OCI-LY1 (cell line): ENCODE data around the gene SPTLC3.

Experiments
- H2AFZ ChIP-seq: fragments of 200-600 bp; sonication (generic), shearing (Covaris generic); 2 replicates; pipeline ENCODE4 v1.6.0; 2014; ENCODE audit warnings: antibody characterized with exemption, mild to moderate bottlenecking, low read length
- H3F3A ChIP-seq: fragments of 200-600 bp; sonication (generic), shearing (Covaris generic); 2 replicates; pipeline ENCODE4 v1.6.0; 2014; ENCODE audit warnings: mild to moderate bottlenecking, antibody characterized with exemption, low read length, moderate library complexity; ENCODE audit not compliant: insufficient read depth
- H3K27ac ChIP-seq: fragments of 200-600 bp; sonication (generic); 2 replicates; pipeline ENCODE4 v1.5.1; 2014; ENCODE audit warnings: low read length, mixed run types, mild to moderate bottlenecking, low read depth; ENCODE audit not compliant: poor library complexity, severe bottlenecking
- H3K27me3 ChIP-seq: fragments of 200-600 bp; sonication (generic); 2 replicates; pipeline ENCODE4 v1.6.0; 2014; ENCODE audit warnings: antibody characterized with exemption, mild to moderate bottlenecking, low read length, moderate library complexity; ENCODE audit not compliant: insufficient read depth
- H3K36me3 ChIP-seq: fragments of 200-600 bp; sonication (generic); 2 replicates; pipeline ENCODE4 v1.6.1; 2014; ENCODE audit warnings: mild to moderate bottlenecking, antibody characterized with exemption, low read length, moderate library complexity, mixed read lengths; ENCODE audit not compliant: insufficient read depth
- H3K4me1 ChIP-seq: fragments of 200-600 bp; sonication (generic); 2 replicates; pipeline ENCODE4 v1.5.1; 2014; ENCODE audit warnings: mild to moderate bottlenecking, low read length, moderate library complexity; ENCODE audit not compliant: insufficient read depth, severe bottlenecking
- H3K4me2 ChIP-seq: fragments of 200-600 bp; sonication (generic), shearing (Covaris generic); 2 replicates; pipeline ENCODE4 v1.6.1; 2014; ENCODE audit warnings: low read length
- H3K4me3 ChIP-seq: fragments of 200-600 bp; sonication (generic); 2 replicates; pipeline ENCODE4 v1.5.1; 2014; ENCODE audit warnings: low read length, low read depth, mild to moderate bottlenecking, mixed read lengths; ENCODE audit not compliant: poor library complexity, severe bottlenecking
- H3K79me2 ChIP-seq: fragments of 200-600 bp; shearing (Covaris generic); 2 replicates; pipeline ENCODE4 v1.6.1; 2016; ENCODE audit warnings: mixed run types, low read length, mixed read lengths; ENCODE audit not compliant: insufficient read depth
- H3K9ac ChIP-seq: fragments of 200-600 bp; sonication (generic), shearing (Covaris generic); 2 replicates; pipeline ENCODE4 v1.6.1; 2014; ENCODE audit warnings: mild to moderate bottlenecking, low read length, mixed read lengths
- H3K9me2 ChIP-seq: fragments of 200-600 bp; sonication (generic), shearing (Covaris generic); 2 replicates; pipeline ENCODE4 v1.6.1; 2014; ENCODE audit warnings: low read depth, mild to moderate bottlenecking, low read length, mixed read lengths
- H3K9me3 ChIP-seq: fragments of 200-600 bp; shearing (Covaris generic); 2 replicates; pipeline ENCODE4 v1.6.1; 2014; ENCODE audit warnings: low read length, mixed read lengths
- H4K20me1 ChIP-seq: fragments of 200-600 bp; sonication (generic), shearing (Covaris generic); 2 replicates; pipeline ENCODE4 v1.6.0; 2016; ENCODE audit warnings: mild to moderate bottlenecking, low read length; ENCODE audit not compliant: insufficient read depth
- EZH2 ChIP-seq: fragments of 200-600 bp; sonication (generic), shearing (Covaris generic); IDR thresholded peaks from 2 replicates; pipeline ENCODE4 v1.8.0; 2017; ENCODE audit warnings: borderline replicate concordance, mixed run types, mild to moderate bottlenecking, antibody characterized with exemption, low read length, moderate library complexity, mixed read lengths
- TF ChIP-seq, protein P1 (sequence below): fragments of 200-600 bp; sonication (generic), shearing (Covaris generic); IDR thresholded peaks from 2 replicates; pipeline ENCODE4 v1.5.1; 2017; ENCODE audit warnings: mild to moderate bottlenecking, antibody characterized with exemption, low read length, moderate library complexity, mixed read lengths

Gene SPTLC3

GRCh38 chr20:13149371-13150105 lies 140.8 kb downstream of the SPTLC3 start:
- H3K4me1 ChIP-seq: no peaks in the 10 kb centered on the region
- no peak overlapping the region for H3K9ac ChIP-seq
- H3K4me3 ChIP-seq: no peak overlapping the region
- TF ChIP-seq EZH2: no peak
- TF ChIP-seq, protein P1, sequence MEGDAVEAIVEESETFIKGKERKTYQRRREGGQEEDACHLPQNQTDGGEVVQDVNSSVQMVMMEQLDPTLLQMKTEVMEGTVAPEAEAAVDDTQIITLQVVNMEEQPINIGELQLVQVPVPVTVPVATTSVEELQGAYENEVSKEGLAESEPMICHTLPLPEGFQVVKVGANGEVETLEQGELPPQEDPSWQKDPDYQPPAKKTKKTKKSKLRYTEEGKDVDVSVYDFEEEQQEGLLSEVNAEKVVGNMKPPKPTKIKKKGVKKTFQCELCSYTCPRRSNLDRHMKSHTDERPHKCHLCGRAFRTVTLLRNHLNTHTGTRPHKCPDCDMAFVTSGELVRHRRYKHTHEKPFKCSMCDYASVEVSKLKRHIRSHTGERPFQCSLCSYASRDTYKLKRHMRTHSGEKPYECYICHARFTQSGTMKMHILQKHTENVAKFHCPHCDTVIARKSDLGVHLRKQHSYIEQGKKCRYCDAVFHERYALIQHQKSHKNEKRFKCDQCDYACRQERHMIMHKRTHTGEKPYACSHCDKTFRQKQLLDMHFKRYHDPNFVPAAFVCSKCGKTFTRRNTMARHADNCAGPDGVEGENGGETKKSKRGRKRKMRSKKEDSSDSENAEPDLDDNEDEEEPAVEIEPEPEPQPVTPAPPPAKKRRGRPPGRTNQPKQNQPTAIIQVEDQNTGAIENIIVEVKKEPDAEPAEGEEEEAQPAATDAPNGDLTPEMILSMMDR: no peak
- H3K4me2 ChIP-seq: no peak overlapping the region
- H3K79me2 ChIP-seq: no peaks in the 10 kb centered on the region
- no peak overlapping the region for H2AFZ ChIP-seq
- H4K20me1 ChIP-seq: no peaks in the 10 kb centered on the region
- H3K9me2 ChIP-seq: no peaks in the 10 kb centered on the region
- no peaks in the 10 kb centered on the region for H3K27me3 ChIP-seq
- H3K27ac ChIP-seq: no peak overlapping the region
- no peaks in the 10 kb centered on the region for H3K36me3 ChIP-seq
- H3F3A ChIP-seq: no peaks in the 10 kb centered on the region
- no peaks in the 10 kb centered on the region for H3K9me3 ChIP-seq

DNA sequence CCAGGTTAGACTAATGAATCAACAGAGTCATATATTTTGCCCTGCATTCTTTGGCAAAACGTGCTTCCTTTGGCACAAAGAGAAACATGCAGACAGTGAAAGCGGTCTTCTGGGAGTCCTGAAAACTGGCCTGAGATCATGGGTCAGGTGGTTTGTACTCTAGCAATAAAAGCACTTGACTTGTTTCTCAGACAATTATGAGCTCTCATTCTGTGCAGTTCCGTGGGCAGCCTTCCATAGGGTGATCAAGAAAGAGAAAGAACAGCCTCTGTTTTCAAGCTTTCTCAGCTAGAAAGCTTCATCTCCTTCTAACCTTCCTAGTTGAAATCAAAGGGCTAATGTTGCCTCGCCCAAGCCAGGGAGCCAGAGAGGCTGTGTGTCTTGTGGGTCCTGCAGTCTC lies 149.6 kb downstream of the SPTLC3 start:
- no peaks in the 10 kb centered on the region for H3F3A ChIP-seq
- H4K20me1 ChIP-seq: no peaks in the 10 kb centered on the region
- H3K9me3 ChIP-seq: no peaks in the 10 kb centered on the region
- H3K27me3 ChIP-seq: no peaks in the 10 kb centered on the region
- H3K4me1 ChIP-seq: no peaks in the 10 kb centered on the region
- no peak for TF ChIP-seq EZH2
- TF ChIP-seq, protein P1: no peak
- H3K27ac ChIP-seq: no peak overlapping the region
- no peak overlapping the region for H3K9ac ChIP-seq
- no peak overlapping the region for H2AFZ ChIP-seq
- H3K4me2 ChIP-seq: no peak overlapping the region
- no peak overlapping the region for H3K4me3 ChIP-seq
- H3K9me2 ChIP-seq: no peaks in the 10 kb centered on the region
- H3K79me2 ChIP-seq: no peaks in the 10 kb centered on the region
- H3K36me3 ChIP-seq: no peaks in the 10 kb centered on the region

DNA sequence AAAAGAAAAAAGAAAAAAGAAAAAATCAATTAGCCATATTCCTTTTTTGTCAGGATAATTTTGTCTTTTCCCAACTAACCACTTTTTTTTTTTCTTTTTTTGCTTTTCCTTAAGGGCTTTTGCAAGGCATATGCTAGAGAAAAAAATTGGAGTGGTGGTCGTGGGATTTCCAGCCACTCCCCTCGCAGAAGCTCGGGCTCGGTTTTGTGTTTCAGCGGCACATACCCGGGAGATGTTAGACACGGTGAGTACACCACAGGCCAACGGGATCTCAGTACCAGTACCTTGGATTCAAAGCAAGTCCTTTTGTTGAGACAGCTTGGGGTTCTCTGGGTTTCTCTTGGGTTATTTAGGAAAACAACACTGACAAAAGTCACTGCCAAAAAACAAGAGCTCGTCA lies 151.1 kb downstream of the SPTLC3 start:
- H3K4me3 ChIP-seq: no peak overlapping the region
- no peaks in the 10 kb centered on the region for H3K4me1 ChIP-seq
- H4K20me1 ChIP-seq: no peaks in the 10 kb centered on the region
- H3F3A ChIP-seq: no peaks in the 10 kb centered on the region
- H3K79me2 ChIP-seq: no peaks in the 10 kb centered on the region
- no peak overlapping the region for H2AFZ ChIP-seq
- no peak overlapping the region for H3K9ac ChIP-seq
- H3K36me3 ChIP-seq: no peaks in the 10 kb centered on the region
- no peak overlapping the region for H3K27ac ChIP-seq
- no peaks in the 10 kb centered on the region for H3K27me3 ChIP-seq
- TF ChIP-seq EZH2: no peak
- TF ChIP-seq, protein P1: no peak
- no peaks in the 10 kb centered on the region for H3K9me2 ChIP-seq
- H3K9me3 ChIP-seq: no peaks in the 10 kb centered on the region
- H3K4me2 ChIP-seq: no peak overlapping the region
